PC-3 (cell line): Measurements from ENCODE around the gene CSTPP1. TPM values are rescaled to one million over a fixed set of nuclear protein-coding genes. Genes with fewer than 3 reads are reported as not detected.

Experiments
- ATAC-seq: fragments of 200-7000 bp; cut with Tn5 transposase; 2 replicates; pipeline ENCODE4 v1.9.1; 2020; ENCODE audit warnings: mild to moderate bottlenecking, moderate library complexity
- BruUV-seq: library from RNA; stranded (reverse); fragments of 400-500 nt; replicated peaks from 2 replicates; lab custom pipeline; 2021; lab: Mats Ljungman, UMichigan
- CTCF ChIA-PET: fragments of 300-600 bp; sonication (Branson Sonifier 250); formaldehyde crosslinking; loops from one replicate; lab custom pipeline; 2022; ENCODE audit warnings: antibody characterized with exemption; lab: Charles Lee
- POLR2A ChIA-PET: fragments of 300-600 bp; sonication (Branson Sonifier 250); formaldehyde crosslinking; loops from one replicate; lab custom pipeline; 2022; ENCODE audit warnings: antibody characterized with exemption; ENCODE audit not compliant: unreplicated experiment; lab: Charles Lee
- DNase-seq: peaks from one replicate; pipeline ENCODE4 v3.0.0-alpha.2; 2015
- H2AFZ ChIP-seq: fragments of 300-600 bp; sonication (generic); 2 replicates; pipeline ENCODE4 v1.6.0; 2016; ENCODE audit warnings: antibody characterized with exemption, low read length
- H3F3A ChIP-seq: fragments of 300-600 bp; sonication (generic); one replicate; pipeline ENCODE4 v1.6.0; 2017; ENCODE audit warnings: antibody characterized with exemption, low read length, control low read depth, mild to moderate bottlenecking; ENCODE audit not compliant: unreplicated experiment
- H3K27ac ChIP-seq: fragments of 300-600 bp; sonication (generic); 2 replicates; pipeline ENCODE4 v1.5.1; 2016; ENCODE audit warnings: mild to moderate bottlenecking, low read length
- H3K27me3 ChIP-seq: fragments of 300-600 bp; sonication (generic); 2 replicates; pipeline ENCODE4 v1.6.1; 2016; ENCODE audit warnings: low read length, mixed read lengths
- H3K36me3 ChIP-seq: fragments of 300-600 bp; sonication (generic); 2 replicates; pipeline ENCODE4 v1.6.1; 2016; ENCODE audit warnings: low read depth, mixed run types, low read length, mixed read lengths
- H3K4me1 ChIP-seq: fragments of 300-600 bp; sonication (generic); 2 replicates; pipeline ENCODE4 v1.5.1; 2016; ENCODE audit warnings: low read length; ENCODE audit not compliant: insufficient read depth
- H3K4me2 ChIP-seq: fragments of 300-600 bp; sonication (generic); 2 replicates; pipeline ENCODE4 v1.6.0; 2016; ENCODE audit warnings: low read length
- H3K4me3 ChIP-seq: fragments of 300-600 bp; sonication (generic); 2 replicates; pipeline ENCODE4 v1.5.1; 2016; ENCODE audit warnings: mild to moderate bottlenecking, low read length, mixed read lengths
- H3K79me2 ChIP-seq: fragments of 300-600 bp; sonication (generic); 2 replicates; pipeline ENCODE4 v1.6.1; 2017; ENCODE audit warnings: low read length, mixed read lengths
- H3K9ac ChIP-seq: fragments of 300-600 bp; sonication (generic); 2 replicates; pipeline ENCODE4 v1.6.0; 2016; ENCODE audit warnings: mild to moderate bottlenecking, low read length
- H3K9me2 ChIP-seq: fragments of 300-600 bp; sonication (generic); replicated peaks from 2 replicates; pipeline ENCODE4 v1.6.1; 2016; ENCODE audit warnings: mixed run types, low read length, mixed read lengths
- H3K9me3 ChIP-seq: fragments of 300-600 bp; sonication (generic); 2 replicates; pipeline ENCODE4 v1.6.1; 2016; ENCODE audit warnings: low read length, mixed read lengths
- H4K20me1 ChIP-seq: fragments of 300-600 bp; sonication (generic); 2 replicates; pipeline ENCODE4 v1.6.1; 2016; ENCODE audit warnings: low read length, mixed read lengths
- EZH2 ChIP-seq: fragments of 300-600 bp; sonication (generic); IDR thresholded peaks from one replicate; pipeline ENCODE4 v1.6.1; 2017; ENCODE audit warnings: antibody characterized with exemption, mild to moderate bottlenecking, low read length; ENCODE audit not compliant: unreplicated experiment
- EZH2phosphoT487 ChIP-seq: fragments of 300-600 bp; sonication (generic); IDR thresholded peaks from 2 replicates; pipeline ENCODE4 v1.6.1; 2018; ENCODE audit warnings: mild to moderate bottlenecking, antibody characterized with exemption, low read length, borderline replicate concordance
- intact Hi-C: fragments of 100-400 bp; cut with micrococcal nuclease; formaldehyde crosslinking; loops from 2 replicates; pipeline ENCODE4 v1.9.0; 2023
- total RNA-seq: library from RNA; depleted of rRNA; stranded (reverse); fragments of >200 nt; gene quantifications from 2 replicates; pipeline ENCODE4 v1.2.3, GENCODE V29; 2014
- TF ChIP-seq, protein P1 (sequence below): fragments of 300-600 bp; sonication (generic); conservative IDR thresholded peaks from 2 replicates; pipeline ENCODE4 v1.5.1; 2017; ENCODE audit warnings: antibody characterized with exemption, low read depth, mild to moderate bottlenecking, low read length

The CSTPP1 gene
- total RNA-seq, 1 experiment from 2014 or later, result 21.7 TPM

DNA sequence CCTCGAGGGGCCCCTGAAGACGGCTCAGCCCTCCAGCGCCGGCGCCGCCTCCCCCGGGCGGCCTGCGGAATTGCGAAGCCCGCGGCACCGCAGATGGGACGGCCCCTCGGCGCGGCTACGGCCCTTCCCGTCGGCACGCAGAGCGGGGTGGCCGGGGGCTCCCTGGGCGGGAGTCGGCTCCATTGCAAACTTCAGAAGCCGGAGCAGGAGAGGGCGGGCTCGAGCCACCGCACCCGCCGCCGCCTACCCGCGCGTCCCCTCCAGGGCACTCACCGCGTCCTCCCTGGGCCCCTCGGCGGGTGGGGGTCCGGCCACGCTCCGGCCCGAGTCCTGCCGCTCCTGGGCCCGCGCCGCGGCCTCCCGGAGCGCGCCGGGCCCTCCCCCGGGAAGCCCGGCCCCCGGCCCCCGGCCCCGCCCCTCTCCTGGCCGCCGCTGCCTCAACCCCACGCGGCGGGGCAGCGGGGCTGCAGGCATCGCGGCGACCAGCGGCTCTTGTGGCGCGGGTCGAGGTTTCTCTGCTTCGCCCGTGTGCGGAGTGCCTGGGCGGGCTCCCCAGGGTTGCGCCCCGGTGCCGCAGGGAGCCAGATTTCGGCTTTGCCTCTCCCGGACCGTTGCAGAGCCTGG is 249.6 kb downstream of the CSTPP1 start, which contains the start of gene PACSIN3:
PACSIN3 (minus strand) TSS at position 359 of the 624 bp plus-strand sequence. CDS start 3,707 bp downstream, outside the sequence.
- Histone ChIP-seq H3K9ac (peak within 1 kb of the TSS; percentile 85), H3K9me3 (no peaks in the 10 kb centered on the region), H3K4me1 (peaks cover 22% of the 10 kb centered on the region), H2AFZ (peak within 1 kb of the TSS; percentile 87), H3K9me2 (no peaks in the 10 kb centered on the region), H3K36me3 (no peaks in the 10 kb centered on the region), H3K79me2 (peaks cover 46% of the 10 kb centered on the region), H3K27ac (peak within 1 kb of the TSS; percentile 81), H4K20me1 (no peaks in the 10 kb centered on the region), H3K4me3 (peak within 1 kb of the TSS; percentile 90), H3K27me3 (no peaks in the 10 kb centered on the region), H3K4me2 (peak within 1 kb of the TSS; percentile 97), H3F3A (no peaks in the 10 kb centered on the region)
- peak; percentile 53 for ATAC-seq
- TF ChIP-seq EZH2phosphoT487, result no peak
- TF ChIP-seq EZH2, result no peak
- TF ChIP-seq, protein P1, sequence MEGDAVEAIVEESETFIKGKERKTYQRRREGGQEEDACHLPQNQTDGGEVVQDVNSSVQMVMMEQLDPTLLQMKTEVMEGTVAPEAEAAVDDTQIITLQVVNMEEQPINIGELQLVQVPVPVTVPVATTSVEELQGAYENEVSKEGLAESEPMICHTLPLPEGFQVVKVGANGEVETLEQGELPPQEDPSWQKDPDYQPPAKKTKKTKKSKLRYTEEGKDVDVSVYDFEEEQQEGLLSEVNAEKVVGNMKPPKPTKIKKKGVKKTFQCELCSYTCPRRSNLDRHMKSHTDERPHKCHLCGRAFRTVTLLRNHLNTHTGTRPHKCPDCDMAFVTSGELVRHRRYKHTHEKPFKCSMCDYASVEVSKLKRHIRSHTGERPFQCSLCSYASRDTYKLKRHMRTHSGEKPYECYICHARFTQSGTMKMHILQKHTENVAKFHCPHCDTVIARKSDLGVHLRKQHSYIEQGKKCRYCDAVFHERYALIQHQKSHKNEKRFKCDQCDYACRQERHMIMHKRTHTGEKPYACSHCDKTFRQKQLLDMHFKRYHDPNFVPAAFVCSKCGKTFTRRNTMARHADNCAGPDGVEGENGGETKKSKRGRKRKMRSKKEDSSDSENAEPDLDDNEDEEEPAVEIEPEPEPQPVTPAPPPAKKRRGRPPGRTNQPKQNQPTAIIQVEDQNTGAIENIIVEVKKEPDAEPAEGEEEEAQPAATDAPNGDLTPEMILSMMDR, result no peak
- no TSS peak for BruUV-seq
- peak; percentile 63 for DNase-seq
- ChIA-PET CTCF (interaction anchor here (1.5 kb wide), 1 partner anchor 30 kb away, joined by 10 read pairs; no protein-coding TSS in a partner anchor), POLR2A (interaction anchor here (1.3 kb wide), 1 partner anchor 29 kb away, joined by 9 read pairs; the partner anchor contains the start of gene DDB2)
- intact Hi-C loops, result no loop called here

DNA sequence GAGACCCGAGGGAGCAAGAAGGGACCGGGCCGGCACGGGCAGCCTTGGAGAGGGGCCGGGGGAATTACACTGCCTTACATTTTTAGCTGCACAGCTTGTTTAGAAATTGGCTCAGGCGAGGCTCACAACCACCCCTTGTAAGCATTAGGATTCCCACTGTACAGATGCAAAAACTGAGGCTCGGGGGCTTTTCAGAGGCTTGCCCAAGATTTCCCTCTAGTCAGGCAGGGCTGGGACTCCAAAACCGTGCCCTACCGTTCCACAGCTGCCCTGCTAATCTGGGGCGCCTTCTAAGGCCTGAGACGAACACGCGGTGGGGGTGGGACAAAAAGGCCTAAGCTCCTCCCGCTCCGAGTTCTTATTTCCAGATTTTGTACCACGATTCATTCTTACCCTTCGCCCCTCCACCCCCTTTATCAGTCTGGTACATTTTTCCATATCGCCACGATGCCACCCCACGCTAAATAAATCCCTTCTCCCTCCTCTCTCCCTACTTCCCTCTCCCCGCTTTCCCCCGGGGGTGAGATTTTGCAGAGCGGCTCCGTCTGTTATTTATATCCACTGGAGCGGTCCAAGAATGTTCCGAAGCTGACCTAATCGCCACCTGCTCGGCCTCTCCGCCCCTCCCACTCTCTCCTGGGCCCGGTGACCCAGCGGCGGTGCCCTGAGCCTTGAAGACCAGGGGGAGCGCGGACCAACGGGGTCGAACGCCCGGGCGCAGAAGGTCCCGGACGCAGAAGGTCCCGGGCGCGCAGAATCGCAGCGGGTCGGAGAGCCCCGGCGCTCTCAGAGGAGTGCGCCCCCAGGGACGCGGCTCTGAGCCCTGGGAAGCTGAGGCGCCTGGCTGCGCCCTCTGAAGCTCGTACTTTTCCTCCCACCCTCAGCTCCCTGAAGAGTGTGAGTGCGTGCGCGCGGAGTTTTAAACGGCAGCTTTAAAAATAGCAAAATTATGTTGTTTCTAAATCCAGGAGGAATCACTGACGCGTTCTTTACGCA is 250.4 kb downstream of the CSTPP1 start:
- no peaks in the 10 kb centered on the region for H3K27me3 ChIP-seq
- H3K4me3 ChIP-seq, result peak overlapping the region; percentile 90
- no peaks in the 10 kb centered on the region for H3K9me3 ChIP-seq
- peaks cover 22% of the 10 kb centered on the region for H3K4me1 ChIP-seq
- no peaks in the 10 kb centered on the region for H3F3A ChIP-seq
- peaks cover 44% of the 10 kb centered on the region for H3K79me2 ChIP-seq
- ChIA-PET CTCF (interaction anchor here (0.7 to 0.9 kb wide), 2 partner anchors 27 to 72 kb away, joined by 3 to 13 read pairs; partner anchors contain the start of gene DDB2), POLR2A (no interaction called here)
- no peaks in the 10 kb centered on the region for H3K36me3 ChIP-seq
- H3K4me2 ChIP-seq, result peak overlapping the region; percentile 97
- H2AFZ ChIP-seq, result peak overlapping the region; percentile 87
- peak overlapping the region; percentile 85 for H3K9ac ChIP-seq
- H4K20me1 ChIP-seq, result no peaks in the 10 kb centered on the region
- no peak for DNase-seq
- 0 out of 2 replicates have a peak overlapping the region, but pooled peaks have one; percentile 30 for H3K27ac ChIP-seq
- intact Hi-C loops, result no loop called here
- TF ChIP-seq, protein P1, result no peak
- no peak for TF ChIP-seq EZH2
- no peak for TF ChIP-seq EZH2phosphoT487
- H3K9me2 ChIP-seq, result no peaks in the 10 kb centered on the region
- TSS peak; percentile 48 for BruUV-seq
- ATAC-seq, result no peak; the same call in 1 of the 2 replicates
